GM18907 (cell line): ENCODE results near the gene TTC16.
"Not testable (repeated sequence)": the region's sequence is repeated elsewhere in the genome, so short reads cannot be mapped to it uniquely, and the experiment has no call there.

Experiments used
- ATAC-seq: cut with Tn5 transposase; IDR thresholded peaks from one replicate; pipeline ENCODE4 v1.9.1; 2021; ENCODE audit warnings: mild to moderate bottlenecking, moderate library complexity; ENCODE audit not compliant: unreplicated experiment

Gene TTC16

GRCh38 chr9:127738666-127739065 lies 22.8 kb downstream of the TTC16 start:
- ATAC-seq: no peak

DNA sequence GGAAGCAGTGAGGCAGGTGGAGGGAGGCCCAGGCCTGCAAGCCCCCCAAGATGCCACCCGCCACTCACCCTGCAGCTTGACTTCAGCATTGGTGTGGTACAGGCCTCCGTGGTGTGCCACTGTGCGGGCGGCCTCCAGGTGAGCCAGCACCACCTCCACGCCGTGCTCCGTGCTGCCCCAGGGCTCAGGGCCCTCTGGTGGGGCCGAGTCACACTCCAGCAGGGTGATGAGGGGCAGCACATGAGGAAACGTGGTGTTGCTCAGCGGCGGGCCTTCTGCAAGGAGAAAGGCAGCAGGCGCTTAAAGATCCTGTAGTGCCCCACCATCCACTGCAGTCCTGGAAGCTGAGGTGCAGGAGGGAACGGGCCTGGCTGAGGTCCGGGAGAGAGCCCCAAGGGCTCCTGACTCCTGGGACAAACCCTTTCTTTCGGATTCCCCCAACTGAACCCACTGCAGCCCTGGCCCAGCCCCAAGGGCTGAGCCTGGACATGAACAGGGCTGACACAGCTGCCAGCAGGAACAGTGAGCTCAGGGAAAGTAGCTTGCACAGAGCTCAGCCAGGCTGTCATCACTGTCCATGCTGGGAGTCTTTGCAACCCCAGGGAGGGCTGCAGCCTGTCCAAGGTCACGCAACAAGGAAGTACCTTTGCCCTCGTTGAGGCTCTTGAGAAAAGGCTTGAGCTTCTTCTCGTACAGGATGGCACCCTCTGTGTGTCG lies 23.9 kb downstream of the TTC16 start:
- no peak for ATAC-seq

DNA sequence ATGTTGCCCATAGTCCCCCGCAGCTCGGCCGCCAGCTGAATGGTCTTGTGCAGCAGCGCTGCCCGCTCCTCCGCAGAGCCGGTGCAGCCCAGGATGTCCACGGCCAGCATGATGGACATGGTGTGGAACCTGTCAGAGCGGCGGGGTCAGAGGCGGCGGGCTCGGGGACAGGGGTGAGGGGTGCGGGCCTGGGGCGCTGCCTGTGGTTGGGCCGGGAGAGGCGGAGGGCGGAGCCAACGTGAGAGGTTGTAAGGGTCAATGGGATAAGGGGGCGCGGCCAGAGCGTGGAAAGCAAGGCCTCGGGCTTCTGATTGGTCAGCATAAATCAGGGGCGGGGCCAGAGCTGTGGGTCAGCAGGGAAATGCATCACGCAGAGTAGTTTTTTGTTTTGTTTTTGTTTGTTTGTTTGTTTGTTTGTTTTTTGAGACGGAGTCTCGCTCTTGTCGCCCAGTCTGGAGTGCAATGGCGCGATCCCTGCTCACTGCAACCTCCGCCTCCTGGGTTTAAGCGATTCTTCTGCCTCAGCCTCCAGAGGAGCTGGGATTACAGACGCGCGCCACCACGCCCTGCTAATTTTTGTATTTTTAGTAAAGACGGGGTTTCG lies 26.1 kb downstream of the TTC16 start:
- ATAC-seq: no peak

- no peak for ATAC-seq
Observed at GRCh38 chr9:127742435-127743088, 26.7 kb downstream of the TTC16 start.

GRCh38 chr9:127744398-127745110 lies 28.7 kb downstream of the TTC16 start:
- ATAC-seq: no peak

DNA sequence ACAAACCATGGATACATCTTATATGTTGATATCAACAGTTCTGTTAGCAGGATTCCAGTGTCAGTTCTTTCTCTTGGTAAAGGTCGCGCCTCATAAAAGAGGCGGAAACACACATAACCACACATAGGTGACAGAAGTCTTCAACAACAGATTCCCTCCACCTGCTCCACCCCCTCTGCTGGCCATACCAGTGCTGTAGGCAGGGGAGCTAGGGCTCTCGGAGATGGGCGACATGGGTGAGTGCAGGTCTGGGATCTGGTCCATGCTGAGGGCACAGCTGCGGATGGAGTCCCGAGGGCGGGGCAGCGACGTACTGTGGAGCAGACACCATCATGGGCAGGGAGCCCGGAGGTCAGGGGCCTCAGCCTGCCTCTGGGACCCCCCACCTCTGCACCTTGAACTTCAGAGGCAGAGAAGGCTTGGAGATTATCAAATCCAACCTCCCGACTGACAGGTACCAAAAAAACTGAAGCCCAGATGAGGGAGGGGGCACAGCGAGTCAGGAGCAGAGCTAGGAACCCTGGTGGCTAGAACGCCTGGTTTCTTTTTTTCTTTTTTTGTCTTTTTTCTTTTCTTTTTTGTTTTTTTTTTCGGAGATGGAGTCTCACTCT lies 31.2 kb downstream of the TTC16 start:
- ATAC-seq: no peak

DNA sequence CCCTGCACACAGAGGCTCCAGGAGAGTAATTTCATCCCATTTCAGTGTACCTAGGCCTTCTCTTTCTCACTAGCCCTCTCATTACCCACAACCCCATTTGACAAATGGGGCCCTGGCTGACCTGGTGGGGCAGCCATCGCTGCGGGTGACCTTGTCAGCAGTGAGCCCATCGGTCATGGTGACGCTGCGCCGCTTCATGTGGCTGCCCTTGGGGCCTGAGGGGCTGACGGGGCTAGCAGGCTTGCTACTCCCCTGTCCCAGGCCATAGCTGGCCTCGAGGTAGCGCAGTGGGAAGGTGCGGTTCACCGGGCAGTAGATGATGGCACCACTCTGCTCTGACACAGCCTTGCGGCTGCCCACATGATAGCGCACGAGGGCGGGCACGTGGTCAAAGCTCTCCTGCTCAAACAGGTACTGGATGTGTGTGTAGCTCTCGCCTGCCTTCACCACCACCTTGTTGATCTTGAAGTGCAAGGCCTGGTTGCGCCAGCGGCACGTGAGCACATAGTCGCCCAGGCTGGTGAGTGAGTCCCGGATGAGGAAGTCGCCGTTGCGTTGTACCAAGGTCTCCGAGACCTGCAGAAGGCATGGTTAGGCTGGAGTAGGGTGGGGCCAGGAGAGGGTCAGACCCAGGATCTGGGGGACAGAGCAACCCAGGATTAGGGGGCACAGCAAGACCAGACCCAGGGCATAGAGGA lies 33.4 kb downstream of the TTC16 start:
- ATAC-seq: no peak

DNA sequence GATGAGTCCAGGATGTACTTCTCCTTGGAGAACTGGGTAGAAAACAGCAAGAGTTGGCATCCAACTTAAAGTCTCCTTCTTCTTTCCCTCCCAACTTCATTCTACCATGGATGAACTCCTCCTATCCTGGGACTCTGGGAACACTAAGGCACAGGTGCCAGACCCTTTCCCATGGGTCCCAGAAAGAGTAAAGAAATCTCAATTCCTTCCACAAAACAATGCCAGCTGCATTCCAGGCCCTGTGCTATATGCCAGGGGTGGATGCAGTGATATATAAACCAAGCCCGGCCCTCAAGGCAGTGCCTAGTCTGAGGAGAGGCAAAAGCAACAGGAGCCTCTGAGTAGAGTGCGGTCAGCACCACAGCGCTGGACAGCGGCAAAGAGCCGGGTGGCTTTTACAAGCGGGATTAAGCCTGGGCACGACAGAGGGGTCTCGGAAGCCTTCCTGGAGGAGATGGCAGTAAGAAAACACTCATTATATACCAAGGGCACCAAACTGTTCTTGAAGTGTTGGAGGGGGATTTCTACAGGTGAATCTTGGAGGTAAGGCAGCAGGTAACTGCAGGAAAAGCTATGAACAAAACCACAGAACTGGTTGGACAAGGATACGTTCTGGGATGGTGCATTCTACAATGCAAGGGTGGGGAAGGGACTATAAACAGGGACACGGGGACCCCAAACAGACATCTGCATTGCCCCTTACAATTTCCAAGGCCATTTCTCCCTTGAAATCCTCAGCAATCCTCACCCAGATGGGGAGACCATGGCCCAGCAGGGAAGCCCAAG lies 35.6 kb downstream of the TTC16 start:
- no peak for ATAC-seq

GRCh38 chr9:127753148-127753547 lies 37.3 kb downstream of the TTC16 start:
- no peak for ATAC-seq

GRCh38 chr9:127753622-127754021 lies 37.7 kb downstream of the TTC16 start:
- no peak for ATAC-seq

DNA sequence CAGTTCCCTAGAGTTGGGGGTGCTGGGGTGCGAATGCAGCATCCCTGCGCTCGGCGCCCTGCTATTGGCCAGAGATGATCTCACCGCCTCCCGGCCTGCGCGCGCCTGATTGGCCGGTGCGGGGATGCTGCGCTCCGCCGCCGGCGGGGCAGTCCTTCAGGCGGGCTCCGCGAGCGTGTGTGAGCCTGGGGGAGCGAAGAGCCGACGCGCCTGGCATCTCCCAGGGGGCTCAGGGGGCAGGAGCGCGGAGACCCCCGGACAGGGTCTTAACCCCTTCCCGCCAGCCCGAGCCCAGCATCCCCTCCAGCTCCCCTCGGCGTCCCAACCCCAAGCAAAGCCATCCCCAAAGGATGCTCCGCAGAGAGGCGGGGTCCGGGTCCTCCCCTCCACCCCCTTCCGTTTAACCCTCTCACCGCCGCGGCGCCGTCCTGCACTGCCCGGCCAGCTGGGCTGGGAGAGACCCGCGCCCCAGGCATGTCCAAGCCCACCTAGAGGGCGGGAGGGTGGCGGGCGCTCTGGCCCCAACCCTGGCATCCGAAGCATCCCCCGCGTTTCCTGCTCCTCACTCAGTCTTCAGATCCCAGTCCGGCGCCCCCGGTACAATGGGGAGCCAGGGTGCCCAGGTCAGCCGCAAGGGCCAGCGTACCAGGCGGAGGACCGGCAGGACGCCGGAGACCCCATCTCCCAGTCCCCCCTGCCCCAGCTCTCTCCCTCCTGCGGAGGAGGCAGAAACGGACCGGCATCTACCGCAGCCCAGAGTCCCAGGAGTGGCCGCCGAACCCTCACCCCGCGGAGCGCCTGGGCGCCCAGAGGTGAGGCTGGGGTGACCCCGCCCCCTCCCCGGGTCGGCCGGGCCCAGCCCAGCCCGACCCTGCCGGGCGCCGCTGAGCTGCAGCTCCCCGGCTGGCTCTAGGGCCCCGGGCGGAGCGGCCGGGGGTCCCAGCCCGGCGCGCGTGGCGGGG lies 38.5 kb downstream of the TTC16 start:
- no peak for ATAC-seq

DNA sequence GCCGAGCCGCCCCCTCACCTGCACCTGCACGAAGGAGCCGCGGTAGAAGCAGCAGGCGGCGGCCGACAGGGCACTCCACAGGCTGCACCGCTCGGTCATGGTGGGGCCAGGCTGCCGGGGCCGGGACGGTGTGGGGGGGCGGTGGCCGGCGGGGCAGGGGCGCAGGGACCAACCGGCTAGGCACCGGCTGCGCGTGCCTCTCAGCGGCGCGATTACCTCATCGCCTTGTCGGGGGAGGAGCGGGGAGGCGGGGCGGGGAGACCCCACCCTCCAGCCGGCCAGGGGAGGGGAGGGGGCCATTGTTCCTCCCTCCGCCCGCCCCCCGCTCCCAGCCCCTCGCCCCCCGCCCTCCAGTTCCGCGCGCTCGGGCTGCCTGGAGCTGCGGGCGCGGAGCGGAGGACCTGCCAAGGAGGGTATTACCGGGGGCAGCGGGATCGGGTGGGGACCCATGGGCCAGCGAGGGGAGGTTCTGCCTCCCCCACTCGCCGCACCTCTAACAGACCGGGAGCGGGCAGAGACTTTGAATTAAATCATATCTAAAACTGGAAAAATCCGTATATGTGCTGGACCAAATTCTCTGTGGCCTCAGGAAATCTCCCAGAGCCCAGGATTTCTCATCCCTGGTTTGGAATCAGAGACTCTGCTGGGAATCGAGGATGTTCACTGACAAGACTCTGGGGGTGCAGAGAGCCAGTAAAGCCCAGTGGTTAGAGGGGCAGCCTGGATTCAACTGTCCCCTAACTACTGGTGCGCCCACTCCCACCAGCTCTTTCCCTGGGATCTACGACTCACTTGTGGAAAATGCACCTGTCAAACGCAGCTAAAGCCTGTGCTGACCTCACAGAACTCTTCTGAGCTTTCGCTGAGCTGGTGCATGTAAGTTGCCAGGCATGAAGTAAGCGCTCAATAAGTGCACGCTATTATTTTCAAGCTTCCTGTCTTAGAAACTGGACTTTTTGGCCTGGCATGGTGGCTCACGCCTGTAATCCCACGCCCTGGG lies 39.5 kb downstream of the TTC16 start:
- no peak for ATAC-seq

- no peak for ATAC-seq
Observed at GRCh38 chr9:127756233-127756632, 40.4 kb downstream of the TTC16 start.

DNA sequence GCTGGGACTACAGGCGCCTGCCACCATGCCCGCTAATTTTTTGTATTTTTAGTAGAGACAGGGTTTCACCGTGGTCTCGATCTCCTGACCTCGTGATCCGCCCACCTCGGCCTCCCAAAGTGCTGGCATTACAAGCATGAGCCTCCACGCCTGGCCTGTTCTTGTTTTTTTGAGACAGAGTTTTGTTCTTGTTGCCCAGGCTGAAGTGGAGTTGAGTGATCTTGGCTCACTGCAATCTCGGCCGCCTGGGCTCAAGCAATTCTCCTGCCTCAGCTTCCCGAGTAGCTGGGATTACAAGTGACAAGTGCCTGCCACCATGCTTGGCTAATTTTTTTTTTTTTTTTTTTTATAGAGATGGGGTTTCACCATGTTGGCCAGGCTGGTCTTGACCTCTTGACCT lies 40.9 kb downstream of the TTC16 start:
- ATAC-seq: not testable (repeated sequence)

DNA sequence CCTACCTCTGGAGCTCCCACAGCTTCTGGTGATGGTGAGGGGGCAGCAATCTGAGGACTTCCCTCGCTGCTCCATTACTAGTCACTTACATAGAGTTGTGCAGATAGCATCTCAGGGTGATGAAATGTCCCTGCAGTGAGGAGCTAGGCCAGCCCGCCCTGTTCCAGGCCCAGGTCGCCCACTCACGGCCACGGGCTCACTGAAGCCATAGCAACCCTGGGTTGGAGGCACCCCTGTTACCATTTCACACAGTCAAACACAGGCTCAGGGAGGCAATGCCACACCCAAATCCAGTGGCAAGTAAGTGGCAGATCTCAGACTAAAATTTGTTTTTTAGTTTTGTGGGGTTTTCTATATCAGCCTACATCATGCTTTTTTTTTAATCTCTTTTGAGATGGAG lies 43.0 kb downstream of the TTC16 start:
- no peak for ATAC-seq

DNA sequence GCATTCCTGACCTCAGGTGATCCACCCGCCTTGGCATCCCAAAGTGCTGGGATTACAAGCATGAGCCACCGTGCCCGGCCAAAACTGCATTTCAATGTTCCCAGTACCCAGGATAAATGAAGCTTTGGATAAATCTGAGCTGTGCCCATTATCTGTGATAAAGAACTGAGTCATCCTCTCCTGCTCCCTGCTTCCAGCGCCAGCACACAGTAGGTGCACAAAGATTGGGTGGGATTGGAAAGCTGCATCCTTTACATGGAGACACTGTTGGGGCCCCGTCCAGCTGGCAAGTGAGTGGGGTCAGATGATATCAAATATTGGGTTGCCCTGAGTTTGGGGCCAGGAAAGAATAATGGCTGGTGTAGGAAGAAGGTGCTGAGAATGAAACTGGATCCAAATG lies 45.2 kb downstream of the TTC16 start:
- ATAC-seq: no peak

GRCh38 chr9:127761491-127761956 lies 45.6 kb downstream of the TTC16 start:
- ATAC-seq: no peak
